HepG2 (cell line): ENCODE data around the gene IRAK2. TPM values are rescaled to one million over a fixed set of nuclear protein-coding genes. Genes with fewer than 3 reads are reported as not detected.

Source experiments
- ATF7 ChIP-seq, 2 experiments: fragments of 450-650 bp in 1 of 2; sonication (generic) in 1 of 2; formaldehyde crosslinking in 1 of 2; IDR thresholded peaks; 2 replicates each; pipeline versions ENCODE4 v1.4.0 to v1.6.1; 2016 to 2020; ENCODE audit warnings: antibody characterized with exemption in 1 of 2, mild to moderate bottlenecking in 1 of 2, missing genetic modification reagents in 1 of 2
- EEA1 ChIP-seq: sonication (generic); formaldehyde crosslinking; IDR thresholded peaks from 2 replicates; pipeline ENCODE4 v1.5.1; 2020; ENCODE audit warnings: mild to moderate bottlenecking, missing genetic modification reagents, borderline replicate concordance
- FOSL1 ChIP-seq: sonication (generic); formaldehyde crosslinking; IDR thresholded peaks from 2 replicates; pipeline ENCODE4 v1.9.0; 2021; ENCODE audit warnings: missing genetic modification reagents, borderline replicate concordance
- PRDM10 ChIP-seq: sonication (generic); formaldehyde crosslinking; IDR thresholded peaks from 2 replicates; pipeline ENCODE4 v1.4.0; 2020; ENCODE audit warnings: low read depth, missing genetic modification reagents
- RNF219 ChIP-seq: sonication (generic); formaldehyde crosslinking; IDR thresholded peaks from 2 replicates; pipeline ENCODE4 v1.5.0; 2020; ENCODE audit warnings: mild to moderate bottlenecking, missing genetic modification reagents
- SPEN ChIP-seq: sonication (generic); formaldehyde crosslinking; IDR thresholded peaks from 2 replicates; pipeline ENCODE4 v1.5.1; 2020; ENCODE audit warnings: low read depth, mild to moderate bottlenecking, missing genetic modification reagents
- TMF1 ChIP-seq: sonication (generic); formaldehyde crosslinking; IDR thresholded peaks from 2 replicates; pipeline ENCODE4 v1.8.1; 2022; ENCODE audit warnings: low read depth, missing genetic modification reagents
- ZNF256 ChIP-seq: sonication (generic); formaldehyde crosslinking; conservative IDR thresholded peaks from 2 replicates; pipeline ENCODE4 v1.4.0; 2020; ENCODE audit warnings: missing genetic modification reagents
- ZNF331 ChIP-seq: sonication (generic); formaldehyde crosslinking; IDR thresholded peaks from 2 replicates; pipeline ENCODE4 v1.4.0; 2020; ENCODE audit warnings: missing genetic modification reagents
- ZNF335 ChIP-seq: sonication (generic); formaldehyde crosslinking; IDR thresholded peaks from 2 replicates; pipeline ENCODE4 v1.4.0; 2020; ENCODE audit warnings: missing genetic modification reagents
- ZNF609 ChIP-seq: sonication (generic); formaldehyde crosslinking; IDR thresholded peaks from 2 replicates; pipeline ENCODE4 v1.4.0; 2020; ENCODE audit warnings: mild to moderate bottlenecking, missing genetic modification reagents, borderline replicate concordance
- ZNF746 ChIP-seq: sonication (generic); formaldehyde crosslinking; IDR thresholded peaks from 2 replicates; pipeline ENCODE4 v1.8.0; 2022; ENCODE audit warnings: mild to moderate bottlenecking, missing genetic modification reagents
- ZNF788 ChIP-seq: sonication (generic); formaldehyde crosslinking; IDR thresholded peaks from 2 replicates; pipeline ENCODE4 v1.5.0; 2020; ENCODE audit warnings: mild to moderate bottlenecking, missing genetic modification reagents, borderline replicate concordance
- ZNF800 ChIP-seq: sonication (generic); formaldehyde crosslinking; IDR thresholded peaks from 2 replicates; pipeline ENCODE4 v1.4.0; 2020; ENCODE audit warnings: missing genetic modification reagents
- polyA plus RNA-seq, 8 experiments: library from polyadenylated mRNA; depleted of rRNA in 3 of 8; stranded (reverse) in 7 of 8; unstranded in 1 of 8; fragments of >200 nt; fragmentation: Illumina TruSeq in 4 of 8; extraction: Trizol in 4 of 8; gene quantifications; 2 replicates each; pipeline versions ENCODE4 v1.2.1 to v1.2.3, GENCODE V29; 2011 to 2016; ENCODE audit warnings: low read depth in 4 of 8, missing spikeins in 1 of 8, mixed read lengths in 1 of 8; ENCODE audit not compliant: insufficient read depth in 1 of 8
- total RNA-seq, 5 experiments: library from RNA; depleted of rRNA; stranded (reverse); fragments of >200 nt; fragmentation: Illumina TruSeq; extraction: Trizol; gene quantifications; 2 replicates each; pipeline ENCODE4 v1.2.3, GENCODE V29; 2016; ENCODE audit warnings: low read depth in 1 of 5

IRAK2 gene
- total and polyA plus RNA-seq, 2 of the 13 experiments (the other 11 are each of a cell fraction or from before 2014, with no cell fraction given) = 13.1 to 23.3 TPM

- TF ChIP-seq EEA1 (CRISPR knock-in tag) = peak; percentile 71; the same call in 1 of the 2 replicates
- TF ChIP-seq ZNF256 (CRISPR knock-in tag) = no peak
- TF ChIP-seq ZNF788 = 0 out of 2 replicates have a peak, but pooled peaks have one; percentile 30
- peak; percentile 69 for TF ChIP-seq SPEN
- TF ChIP-seq ZNF609 (CRISPR knock-in tag) = 0 out of 2 replicates have a peak, but pooled peaks have one; percentile 42
- TF ChIP-seq TMF1 (CRISPR knock-in tag) = no peak
- no peak; the same call in 1 of the 2 replicates for TF ChIP-seq RNF219 (CRISPR knock-in tag)
- no peak for TF ChIP-seq ZNF746 (CRISPR knock-in tag)
- TF ChIP-seq PRDM10 (CRISPR knock-in tag) = 0 out of 2 replicates have a peak, but pooled peaks have one; percentile 30
- peak; percentile 38; the same call in 1 of the 2 replicates for TF ChIP-seq ZNF800
- TF ChIP-seq ZNF331 = peak; percentile 51; the same call in 1 of the 2 replicates
- TF ChIP-seq FOSL1 (CRISPR knock-in tag) = no peak
- TF ChIP-seq ZNF335 = no peak
- TF ChIP-seq ATF7 (IDR thresholded peaks at IDR 0.05) = no peak
- no peak for TF ChIP-seq ATF7 (CRISPR knock-in tag; IDR thresholded peaks at IDR 0.05)
These were observed at the start of gene IRAK2 (continued) for GRCh38 chr3:10164546-10165393.
